NCI-H128 (cell line): ENCODE results near the gene ANKS3.

ENCODE experiments used
- DNase-seq: peaks from one replicate; lab custom pipeline; 2025; ENCODE audit not compliant: unreplicated experiment; lab: John Stamatoyannopoulos, UW

ANKS3 gene

GRCh38 chr16:4673387-4674046, 60.6 kb downstream of the ANKS3 start:
- DNase-seq, result no peak

GRCh38 chr16:4668313-4668960, 65.6 kb downstream of the ANKS3 start:
- no peak for DNase-seq

GRCh38 chr16:4667203-4667963, 66.7 kb downstream of the ANKS3 start:
- DNase-seq, result no peak

- no peak for DNase-seq
These were observed 67.4 kb downstream of the ANKS3 start for GRCh38 chr16:4666537-4667202.

- no peak for DNase-seq
These were observed 69.3 kb downstream of the ANKS3 start for GRCh38 chr16:4664538-4665418.

GRCh38 chr16:4663777-4664465, 70.2 kb downstream of the ANKS3 start:
- no peak for DNase-seq

- DNase-seq, result no peak
These were observed 70.7 kb downstream of the ANKS3 start for GRCh38 chr16:4663465-4663776.

- no peak for DNase-seq
These were observed 72.4 kb downstream of the ANKS3 start for GRCh38 chr16:4661661-4662060.

- DNase-seq, result peak; percentile 25
These were observed 73.5 kb downstream of the ANKS3 start for GRCh38 chr16:4660454-4661007.

GRCh38 chr16:4659363-4660353, 74.4 kb downstream of the ANKS3 start:
- DNase-seq, result no peak

- DNase-seq, result no peak
These were observed 77.1 kb downstream of the ANKS3 start for GRCh38 chr16:4656695-4657686.

GRCh38 chr16:4656221-4656620, 77.8 kb downstream of the ANKS3 start:
- DNase-seq, result no peak

- no peak for DNase-seq
These were observed 78.3 kb downstream of the ANKS3 start for GRCh38 chr16:4655801-4656200.

GRCh38 chr16:4654964-4655590, 79.0 kb downstream of the ANKS3 start:
- no peak for DNase-seq

- DNase-seq, result no peak
These were observed 79.8 kb downstream of the ANKS3 start for GRCh38 chr16:4654011-4654963.

- DNase-seq, result no peak
These were observed 81.5 kb downstream of the ANKS3 start for GRCh38 chr16:4652561-4652960.
